IgD-negative memory B cell (primary cell): ENCODE data around the gene LRP5. TPM values are rescaled to one million over a fixed set of nuclear protein-coding genes. Genes with fewer than 3 reads are reported as not detected.

Source experiments
- H3K27ac Mint-ChIP-seq, 3 donors: one replicate each; pipeline ENCODE4 v1.8.0; 2020 to 2022; ENCODE audit warnings: mild to moderate bottlenecking in 3 of 3, mixed read lengths in 3 of 3, moderate library complexity in 1 of 3
- H3K27me3 Mint-ChIP-seq: one replicate; pipeline ENCODE4 v1.8.0; 2021; ENCODE audit warnings: mixed read lengths
- H3K36me3 Mint-ChIP-seq: one replicate; pipeline ENCODE4 v1.8.0; 2020; ENCODE audit warnings: mild to moderate bottlenecking, mixed read lengths
- H3K4me1 Mint-ChIP-seq, 3 donors: one replicate each; pipeline ENCODE4 v1.8.0; 2020 to 2022; ENCODE audit warnings: mixed read lengths in 3 of 3, mild to moderate bottlenecking in 1 of 3
- H3K4me3 Mint-ChIP-seq, 4 donors: one replicate each; pipeline ENCODE4 v1.8.0; 2020 to 2022; ENCODE audit warnings: mild to moderate bottlenecking in 4 of 4, mixed read lengths in 4 of 4, moderate library complexity in 3 of 4
- H3K9me3 Mint-ChIP-seq, 3 donors: one replicate each; pipeline ENCODE4 v1.8.0; 2020 to 2021; ENCODE audit warnings: mixed read lengths in 3 of 3, mild to moderate bottlenecking in 1 of 3
- polyA plus RNA-seq: library from polyadenylated mRNA; unstranded; fragments of 300-500 nt; fragmentation: Illumina TruSeq; gene quantifications from one replicate; pipeline ENCODE4 v1.2.3, GENCODE V29; 2021

Gene LRP5
- polyA plus RNA-seq, 1 donor from 2014 or later: 1.0 TPM

- no peak overlapping the region for H3K27ac Mint-ChIP-seq
- peaks cover 0 to 4% (median 0%) of the 10 kb centered on the region in 3 donors for H3K4me1 Mint-ChIP-seq
- H3K9me3 Mint-ChIP-seq: no peaks in the 10 kb centered on the region
- H3K36me3 Mint-ChIP-seq: peaks cover 2% of the 10 kb centered on the region
- H3K27me3 Mint-ChIP-seq: no peaks in the 10 kb centered on the region
- no peak overlapping the region for H3K4me3 Mint-ChIP-seq
These were observed 123.9 kb downstream of the LRP5 start for GRCh38 chr11:68436162-68436888.

- H3K4me1 Mint-ChIP-seq: peaks cover 5 to 11% (median 6%) of the 10 kb centered on the region in 3 donors
- H3K36me3 Mint-ChIP-seq: peaks cover 2% of the 10 kb centered on the region
- no peaks in the 10 kb centered on the region for H3K9me3 Mint-ChIP-seq
- H3K27me3 Mint-ChIP-seq: no peaks in the 10 kb centered on the region
- H3K4me3 Mint-ChIP-seq: no peak overlapping the region
- H3K27ac Mint-ChIP-seq: no peak overlapping the region
These were observed 124.9 kb downstream of the LRP5 start for GRCh38 chr11:68436985-68437926.

GRCh38 chr11:68437927-68438657, 125.7 kb downstream of the LRP5 start:
- no peaks in the 10 kb centered on the region for H3K27me3 Mint-ChIP-seq
- peaks cover 2% of the 10 kb centered on the region for H3K36me3 Mint-ChIP-seq
- no peak overlapping the region for H3K27ac Mint-ChIP-seq
- no peaks in the 10 kb centered on the region for H3K9me3 Mint-ChIP-seq
- no peak overlapping the region for H3K4me3 Mint-ChIP-seq
- H3K4me1 Mint-ChIP-seq: peaks cover 5 to 11% (median 6%) of the 10 kb centered on the region in 3 donors

GRCh38 chr11:68438658-68439259, 126.4 kb downstream of the LRP5 start:
- no peaks in the 10 kb centered on the region for H3K27me3 Mint-ChIP-seq
- H3K9me3 Mint-ChIP-seq: no peaks in the 10 kb centered on the region
- H3K36me3 Mint-ChIP-seq: peaks cover 2% of the 10 kb centered on the region
- H3K4me3 Mint-ChIP-seq: no peak overlapping the region
- no peak overlapping the region for H3K27ac Mint-ChIP-seq
- peaks cover 5 to 11% (median 6%) of the 10 kb centered on the region in 3 donors for H3K4me1 Mint-ChIP-seq

- Mint-ChIP-seq H3K36me3 (peaks cover 2% of the 10 kb centered on the region), H3K27me3 (no peaks in the 10 kb centered on the region), H3K4me1 (peaks cover 5 to 11% (median 6%) of the 10 kb centered on the region in 3 donors), H3K4me3 (no peak overlapping the region), H3K9me3 (no peaks in the 10 kb centered on the region), H3K27ac (no peak overlapping the region)
These were observed 127.1 kb downstream of the LRP5 start for GRCh38 chr11:68439355-68440065.

GRCh38 chr11:68440224-68440623, 127.8 kb downstream of the LRP5 start:
- H3K27ac Mint-ChIP-seq: no peak overlapping the region

GRCh38 chr11:68441466-68442230, 129.3 kb downstream of the LRP5 start:
- H3K27me3 Mint-ChIP-seq: no peaks in the 10 kb centered on the region
- H3K36me3 Mint-ChIP-seq: peaks cover 2% of the 10 kb centered on the region
- H3K4me1 Mint-ChIP-seq: peaks cover 5 to 11% (median 6%) of the 10 kb centered on the region in 3 donors
- no peak overlapping the region for H3K4me3 Mint-ChIP-seq
- no peak overlapping the region for H3K27ac Mint-ChIP-seq
- H3K9me3 Mint-ChIP-seq: no peaks in the 10 kb centered on the region

More at GRCh38 chr11:68440224-68440623, 127.8 kb downstream of the LRP5 start:
- H3K4me1 Mint-ChIP-seq: peaks cover 5 to 11% (median 6%) of the 10 kb centered on the region in 3 donors
- H3K4me3 Mint-ChIP-seq: no peak overlapping the region
- no peaks in the 10 kb centered on the region for H3K9me3 Mint-ChIP-seq
- no peaks in the 10 kb centered on the region for H3K27me3 Mint-ChIP-seq
- peaks cover 2% of the 10 kb centered on the region for H3K36me3 Mint-ChIP-seq

GRCh38 chr11:68442433-68442832, 130.0 kb downstream of the LRP5 start:
- no peak overlapping the region for H3K4me3 Mint-ChIP-seq
- H3K9me3 Mint-ChIP-seq: no peaks in the 10 kb centered on the region
- H3K4me1 Mint-ChIP-seq: peaks cover 5 to 11% (median 8%) of the 10 kb centered on the region in 3 donors
- H3K27me3 Mint-ChIP-seq: no peaks in the 10 kb centered on the region
- H3K36me3 Mint-ChIP-seq: peaks cover 2% of the 10 kb centered on the region
- peak overlapping the region in 1 of 3 donors; percentile 35 for H3K27ac Mint-ChIP-seq

- H3K36me3 Mint-ChIP-seq: peaks cover 2% of the 10 kb centered on the region
- H3K27me3 Mint-ChIP-seq: no peaks in the 10 kb centered on the region
- no peaks in the 10 kb centered on the region for H3K9me3 Mint-ChIP-seq
- no peak overlapping the region for H3K27ac Mint-ChIP-seq
- H3K4me3 Mint-ChIP-seq: no peak overlapping the region
- H3K4me1 Mint-ChIP-seq: peaks cover 5 to 11% (median 9%) of the 10 kb centered on the region in 3 donors
These were observed 132.2 kb downstream of the LRP5 start for GRCh38 chr11:68444566-68444965.

- no peaks in the 10 kb centered on the region for H3K27me3 Mint-ChIP-seq
- H3K4me1 Mint-ChIP-seq: peaks cover 5 to 11% (median 9%) of the 10 kb centered on the region in 3 donors
- H3K36me3 Mint-ChIP-seq: peaks cover 1% of the 10 kb centered on the region
- H3K4me3 Mint-ChIP-seq: no peak overlapping the region
- no peaks in the 10 kb centered on the region for H3K9me3 Mint-ChIP-seq
- peak overlapping the region in 1 of 3 donors; percentile 31 for H3K27ac Mint-ChIP-seq
These were observed 133.2 kb downstream of the LRP5 start for GRCh38 chr11:68445531-68446035.

- H3K4me1 Mint-ChIP-seq: peaks cover 5 to 9% (median 8%) of the 10 kb centered on the region in 3 donors
- H3K27me3 Mint-ChIP-seq: no peaks in the 10 kb centered on the region
- H3K4me3 Mint-ChIP-seq: no peak overlapping the region
- no peak overlapping the region for H3K27ac Mint-ChIP-seq
- no peaks in the 10 kb centered on the region for H3K36me3 Mint-ChIP-seq
- H3K9me3 Mint-ChIP-seq: no peaks in the 10 kb centered on the region
These were observed 133.8 kb downstream of the LRP5 start for GRCh38 chr11:68446046-68446725.

GRCh38 chr11:68447015-68447801, 134.8 kb downstream of the LRP5 start:
- Mint-ChIP-seq H3K27ac (peak overlapping the region in 1 of 3 donors; percentile 31), H3K4me3 (peak overlapping the region in 1 of 4 donors; percentile 17), H3K36me3 (no peaks in the 10 kb centered on the region), H3K27me3 (no peaks in the 10 kb centered on the region), H3K4me1 (peaks cover 0 to 3% (median 0%) of the 10 kb centered on the region in 3 donors), H3K9me3 (no peaks in the 10 kb centered on the region)
